HFFc6 (cell line): ENCODE measurements around the gene PYM1. TPM values are rescaled to one million over a fixed set of nuclear protein-coding genes. Genes with fewer than 3 reads are reported as not detected.
"Not testable (repeated sequence)": the region's sequence is repeated elsewhere in the genome, so short reads cannot be mapped to it uniquely, and the experiment has no call there.

ENCODE experiments used
- DNase-seq: peaks from one replicate; pipeline ENCODE4 v3.0.0-alpha.2; 2018
- H3K27ac Mint-ChIP-seq: 2 replicates; pipeline ENCODE4 v1.8.0; 2020; ENCODE audit warnings: mild to moderate bottlenecking, mixed read lengths
- H3K27me3 Mint-ChIP-seq: 2 replicates; pipeline ENCODE4 v1.8.0; 2021; ENCODE audit warnings: mild to moderate bottlenecking, moderate library complexity, mixed read lengths; ENCODE audit not compliant: insufficient read depth
- H3K36me3 Mint-ChIP-seq: 2 replicates; pipeline ENCODE4 v1.8.0; 2021; ENCODE audit warnings: low read depth, mixed read lengths
- H3K4me1 Mint-ChIP-seq: 2 replicates; pipeline ENCODE4 v1.8.0; 2020; ENCODE audit warnings: low read depth, mixed read lengths
- H3K4me3 Mint-ChIP-seq: 2 replicates; pipeline ENCODE4 v1.8.0; 2020; ENCODE audit warnings: mild to moderate bottlenecking, moderate library complexity, mixed read lengths
- H3K9me3 Mint-ChIP-seq: 2 replicates; pipeline ENCODE4 v1.8.0; 2020; ENCODE audit warnings: mild to moderate bottlenecking, mixed read lengths
- total RNA-seq, 6 experiments: library from RNA; stranded (reverse); fragmentation: NEBNext Ultra II Directional; extraction: Animal tissue kit (Norgen Biotek cat#: 25700); gene quantifications; 2 replicates in 1 of 6; 3 replicates in 5 of 6; pipeline ENCODE4 v1.2.3, GENCODE V29; 2021
- TF ChIP-seq, protein P1 (sequence below): fragments of 200-600 bp; sonication (generic); IDR thresholded peaks from 2 replicates; pipeline ENCODE4 v1.5.0; 2021; ENCODE audit warnings: antibody characterized with exemption, mild to moderate bottlenecking

The PYM1 gene
- total RNA-seq, 6 experiments from 2014 or later: 25.0 to 32.3 (median 28.3) TPM

DNA sequence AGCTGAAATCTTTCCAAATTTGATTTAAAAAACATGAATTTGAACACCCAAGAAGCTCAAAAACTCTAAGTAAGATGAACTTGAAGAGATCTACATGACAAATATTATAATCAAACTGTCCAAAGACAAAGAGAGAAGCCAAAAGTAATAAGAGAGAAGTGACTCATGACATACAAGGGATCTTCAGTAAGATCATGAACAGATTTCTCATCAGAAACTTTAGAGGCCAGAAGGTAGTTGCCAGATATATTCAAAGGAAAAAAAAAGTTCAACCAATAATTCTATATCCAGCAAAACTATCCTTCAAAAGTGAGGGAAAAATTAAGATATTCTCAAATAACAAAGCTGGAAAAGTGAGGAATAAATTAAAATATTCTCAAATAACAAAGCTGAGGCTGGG, 49.9 kb downstream of the PYM1 start:
- Mint-ChIP-seq H3K9me3 (peaks cover 16% of the 10 kb centered on the region), H3K27me3 (no peaks in the 10 kb centered on the region), H3K27ac (no peak overlapping the region), H3K4me3 (no peak overlapping the region), H3K36me3 (peaks cover 14% of the 10 kb centered on the region), H3K4me1 (peaks cover 8% of the 10 kb centered on the region)
- TF ChIP-seq, protein P1, sequence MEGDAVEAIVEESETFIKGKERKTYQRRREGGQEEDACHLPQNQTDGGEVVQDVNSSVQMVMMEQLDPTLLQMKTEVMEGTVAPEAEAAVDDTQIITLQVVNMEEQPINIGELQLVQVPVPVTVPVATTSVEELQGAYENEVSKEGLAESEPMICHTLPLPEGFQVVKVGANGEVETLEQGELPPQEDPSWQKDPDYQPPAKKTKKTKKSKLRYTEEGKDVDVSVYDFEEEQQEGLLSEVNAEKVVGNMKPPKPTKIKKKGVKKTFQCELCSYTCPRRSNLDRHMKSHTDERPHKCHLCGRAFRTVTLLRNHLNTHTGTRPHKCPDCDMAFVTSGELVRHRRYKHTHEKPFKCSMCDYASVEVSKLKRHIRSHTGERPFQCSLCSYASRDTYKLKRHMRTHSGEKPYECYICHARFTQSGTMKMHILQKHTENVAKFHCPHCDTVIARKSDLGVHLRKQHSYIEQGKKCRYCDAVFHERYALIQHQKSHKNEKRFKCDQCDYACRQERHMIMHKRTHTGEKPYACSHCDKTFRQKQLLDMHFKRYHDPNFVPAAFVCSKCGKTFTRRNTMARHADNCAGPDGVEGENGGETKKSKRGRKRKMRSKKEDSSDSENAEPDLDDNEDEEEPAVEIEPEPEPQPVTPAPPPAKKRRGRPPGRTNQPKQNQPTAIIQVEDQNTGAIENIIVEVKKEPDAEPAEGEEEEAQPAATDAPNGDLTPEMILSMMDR: no peak
- DNase-seq: no peak

DNA sequence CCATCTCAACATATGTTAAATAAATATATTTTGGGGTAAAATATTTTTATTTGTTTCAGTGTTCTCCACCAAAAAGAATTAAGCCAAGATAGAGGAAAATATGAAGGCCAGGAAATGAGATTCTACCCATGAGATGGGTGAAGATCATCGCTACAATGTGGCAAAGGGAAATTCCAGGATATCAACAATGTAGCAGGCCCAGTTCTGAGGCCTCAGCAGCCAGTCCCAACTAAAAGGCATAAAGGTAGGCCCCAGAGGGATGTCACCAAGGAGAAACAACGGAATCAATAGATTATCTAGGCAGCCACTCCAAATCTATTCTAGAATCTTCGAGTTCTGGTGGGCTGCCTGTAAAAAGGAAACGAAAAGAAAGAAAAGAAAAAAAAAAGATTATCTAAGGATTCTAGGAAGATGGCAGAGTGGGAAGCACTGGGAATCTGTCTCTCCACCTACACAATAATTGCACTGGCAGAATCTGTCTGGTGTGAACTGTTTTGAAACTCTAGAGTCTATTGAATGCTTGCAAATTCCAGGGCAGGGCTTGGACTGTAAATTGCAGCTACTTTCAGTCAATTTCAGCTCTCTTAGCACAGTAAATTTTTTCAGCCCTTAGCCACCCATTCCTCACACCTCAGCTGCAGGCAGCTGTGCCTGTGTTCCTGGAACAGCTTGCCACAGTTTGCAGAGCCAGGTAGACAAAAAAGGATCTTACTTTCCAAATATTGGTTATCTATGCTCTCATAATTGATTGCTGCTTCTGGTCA, 51.8 kb downstream of the PYM1 start:
- H3K36me3 Mint-ChIP-seq: peaks cover 14% of the 10 kb centered on the region
- TF ChIP-seq, protein P1: no peak
- H3K4me1 Mint-ChIP-seq: peaks cover 3% of the 10 kb centered on the region
- peaks cover 16% of the 10 kb centered on the region for H3K9me3 Mint-ChIP-seq
- no peak for DNase-seq
- H3K27ac Mint-ChIP-seq: no peak overlapping the region
- H3K27me3 Mint-ChIP-seq: no peaks in the 10 kb centered on the region
- no peak overlapping the region for H3K4me3 Mint-ChIP-seq

DNA sequence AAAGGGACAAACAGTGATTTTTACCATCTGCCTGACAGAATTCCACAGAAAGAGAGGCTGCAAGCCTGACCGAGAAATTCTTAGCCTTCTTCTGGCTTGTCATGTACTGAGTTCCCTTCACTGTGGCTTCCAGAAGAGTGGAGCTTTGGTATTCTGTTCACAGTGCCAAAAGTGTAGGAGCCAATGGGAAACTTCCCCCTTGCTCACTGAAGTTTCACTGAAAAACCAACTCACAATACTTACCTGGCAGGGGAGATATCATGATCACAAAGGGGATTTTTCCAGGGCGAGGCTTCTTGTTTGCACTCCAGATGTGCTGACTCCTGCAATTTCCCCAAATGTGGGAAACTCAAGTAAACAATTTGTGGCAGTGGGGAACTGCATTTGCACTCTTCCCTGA, 53.3 kb downstream of the PYM1 start:
- Mint-ChIP-seq H3K27me3 (no peaks in the 10 kb centered on the region), H3K36me3 (peaks cover 14% of the 10 kb centered on the region), H3K27ac (no peak overlapping the region), H3K4me3 (no peak overlapping the region), H3K4me1 (no peaks in the 10 kb centered on the region), H3K9me3 (peaks cover 16% of the 10 kb centered on the region)
- TF ChIP-seq, protein P1: no peak
- DNase-seq: no peak

DNA sequence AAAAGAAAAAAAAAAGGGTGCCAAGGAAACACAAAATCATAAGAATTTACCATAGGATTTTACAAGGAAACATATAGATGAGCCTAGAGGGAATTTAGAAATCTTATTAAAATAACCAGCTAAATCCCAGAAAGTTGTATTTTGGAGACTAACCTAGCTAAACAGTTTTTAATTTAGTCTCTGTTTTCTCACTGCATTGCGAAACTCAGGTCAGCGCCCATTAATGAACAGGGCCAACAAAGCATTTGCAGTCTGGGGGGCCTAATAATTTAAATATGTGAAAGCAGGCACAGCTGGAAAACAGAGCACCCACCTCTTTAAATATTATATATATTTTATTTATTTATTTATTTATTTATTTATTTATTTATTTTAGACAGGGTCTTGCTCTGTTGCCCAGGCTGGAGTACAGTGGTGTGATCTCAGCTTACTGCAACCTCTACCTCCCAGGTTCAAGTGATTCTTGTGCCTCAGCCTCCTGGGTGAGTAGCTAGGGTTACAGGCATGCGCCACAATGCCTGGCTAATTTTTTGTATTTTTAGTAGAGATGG, 61.2 kb downstream of the PYM1 start:
- not testable (repeated sequence) for H3K27me3 Mint-ChIP-seq, H3K36me3 Mint-ChIP-seq, H3K27ac Mint-ChIP-seq, DNase-seq, H3K4me1 Mint-ChIP-seq, H3K4me3 Mint-ChIP-seq, H3K9me3 Mint-ChIP-seq

DNA sequence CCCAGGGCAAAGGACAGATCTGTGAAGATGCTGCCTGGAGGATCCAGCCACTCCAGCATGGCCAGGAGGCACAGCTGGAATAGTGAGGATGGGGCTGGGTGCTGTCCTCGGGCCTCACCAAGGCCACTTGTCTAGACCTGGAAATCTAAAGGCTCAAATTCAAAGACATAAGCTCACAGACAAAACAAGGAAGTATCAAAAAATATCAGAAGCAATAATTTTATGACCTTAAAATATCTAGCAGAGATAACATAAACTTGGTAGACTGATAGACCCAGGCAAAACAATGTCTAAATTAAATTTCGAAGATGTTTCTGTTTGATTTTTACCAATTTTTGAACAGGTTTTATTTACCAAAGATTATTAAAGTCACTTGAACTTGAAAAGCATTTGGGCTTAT, 62.4 kb downstream of the PYM1 start:
- Mint-ChIP-seq H3K27ac (no peak overlapping the region), H3K4me3 (no peak overlapping the region), H3K4me1 (no peaks in the 10 kb centered on the region), H3K36me3 (no peaks in the 10 kb centered on the region), H3K9me3 (peaks cover 6% of the 10 kb centered on the region), H3K27me3 (no peaks in the 10 kb centered on the region)
- TF ChIP-seq, protein P1: no peak
- DNase-seq: no peak

DNA sequence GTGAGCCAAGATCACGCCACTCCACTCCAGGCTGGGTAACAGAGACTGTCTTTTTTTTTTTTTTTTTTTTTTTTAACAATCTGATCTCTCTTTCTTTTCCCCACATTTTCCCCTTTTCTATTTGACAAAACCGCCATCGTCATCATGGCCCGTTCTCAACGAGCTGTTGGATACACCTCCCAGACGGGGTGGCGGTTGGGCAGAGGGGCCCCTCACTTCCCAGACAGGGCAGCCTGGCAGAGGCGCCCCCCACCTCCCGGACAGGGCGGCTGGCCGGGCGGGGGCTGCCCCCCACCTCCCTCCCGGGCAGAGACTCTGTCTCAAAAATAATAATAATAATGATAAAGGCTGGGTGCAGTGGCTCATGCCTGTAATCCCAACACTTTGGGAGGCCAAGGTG, 64.8 kb downstream of the PYM1 start:
- DNase-seq, H3K27me3 Mint-ChIP-seq, H3K4me3 Mint-ChIP-seq, H3K27ac Mint-ChIP-seq, H3K9me3 Mint-ChIP-seq, H3K4me1 Mint-ChIP-seq, H3K36me3 Mint-ChIP-seq: not testable (repeated sequence)
